CD4-positive, alpha-beta T cell treated with Interleukin-15 for 1 hour (primary cell): ENCODE data around the gene PREP.

Experiments
- DNase-seq: peaks from one replicate; pipeline ENCODE4 v3.0.0-alpha.2; 2020

Gene PREP

DNA sequence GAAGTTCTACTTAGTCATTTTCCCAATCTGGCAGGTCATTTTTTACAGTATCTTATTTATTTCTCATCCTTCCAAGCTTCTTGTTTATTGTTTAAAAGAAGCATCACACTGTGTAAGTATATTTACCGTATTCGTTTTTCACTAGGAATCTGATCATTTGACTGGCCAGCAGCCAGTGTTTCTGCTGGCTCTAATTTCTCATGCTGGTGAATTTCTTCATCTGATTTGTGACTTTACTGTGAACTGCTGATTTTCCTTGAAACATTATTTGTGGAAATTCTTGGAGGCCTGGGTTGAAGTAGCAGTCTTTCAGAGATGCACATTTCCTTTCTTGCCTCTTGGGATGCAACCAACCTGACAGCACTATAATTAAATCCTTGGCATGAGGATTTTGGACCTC, 65.9 kb downstream of the PREP start:
- no peak for DNase-seq

DNA sequence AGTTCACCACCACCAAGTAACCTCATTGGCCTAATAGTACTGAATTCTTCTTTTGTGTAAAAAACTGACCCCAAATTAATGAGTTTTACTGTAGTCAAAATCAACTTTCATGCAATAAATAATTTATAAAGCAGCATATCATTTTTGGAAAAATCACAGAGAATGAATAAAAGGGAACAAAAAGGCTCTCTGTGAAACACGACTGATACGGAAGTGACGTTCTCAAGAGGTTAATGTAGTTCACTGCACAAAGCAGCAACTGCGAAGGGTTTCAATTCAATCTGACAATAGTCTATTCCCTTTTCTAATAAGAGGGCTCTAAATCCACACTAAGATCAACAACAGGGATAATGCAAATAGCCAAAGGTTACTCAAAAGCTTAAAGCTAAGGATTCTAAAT, 70.3 kb downstream of the PREP start:
- DNase-seq: no peak

DNA sequence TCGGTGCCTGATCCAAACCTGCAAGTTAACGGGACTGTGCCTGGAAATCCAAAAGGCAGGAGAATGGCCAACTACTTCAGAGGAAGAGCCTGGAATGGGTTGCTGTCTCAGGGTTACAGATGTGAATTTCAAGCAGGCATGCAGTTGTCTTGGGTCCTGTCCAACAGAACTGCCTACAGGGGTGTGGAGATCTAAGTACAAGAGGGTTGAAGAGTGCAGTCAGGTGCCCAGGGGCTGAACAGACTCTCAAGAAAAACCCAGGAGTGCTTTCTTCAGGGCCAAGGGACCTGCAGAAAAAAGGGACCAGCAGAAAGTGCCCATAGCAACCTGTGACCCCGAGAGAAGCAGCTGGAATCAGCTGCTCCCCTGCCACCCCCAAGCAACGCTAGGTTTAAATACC, 71.0 kb downstream of the PREP start:
- no peak for DNase-seq

DNA sequence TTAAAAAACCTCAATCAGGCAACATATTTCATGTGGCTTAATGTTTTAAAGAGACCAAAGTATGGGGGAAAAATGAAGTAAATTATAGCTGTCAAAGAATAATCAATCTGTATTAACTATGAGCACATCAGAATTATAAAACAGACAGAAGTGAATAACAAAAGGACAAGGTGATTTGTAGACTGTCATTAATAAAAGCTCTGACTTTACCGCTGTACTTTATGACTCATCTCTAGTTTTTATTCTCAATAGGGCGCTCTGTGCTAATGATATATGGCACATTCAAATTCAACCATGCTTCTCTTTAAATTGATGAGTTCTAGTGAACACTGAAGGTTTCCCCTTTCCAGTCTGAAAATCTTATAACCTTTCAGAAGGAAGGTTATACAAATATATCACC, 72.0 kb downstream of the PREP start:
- no peak for DNase-seq

DNA sequence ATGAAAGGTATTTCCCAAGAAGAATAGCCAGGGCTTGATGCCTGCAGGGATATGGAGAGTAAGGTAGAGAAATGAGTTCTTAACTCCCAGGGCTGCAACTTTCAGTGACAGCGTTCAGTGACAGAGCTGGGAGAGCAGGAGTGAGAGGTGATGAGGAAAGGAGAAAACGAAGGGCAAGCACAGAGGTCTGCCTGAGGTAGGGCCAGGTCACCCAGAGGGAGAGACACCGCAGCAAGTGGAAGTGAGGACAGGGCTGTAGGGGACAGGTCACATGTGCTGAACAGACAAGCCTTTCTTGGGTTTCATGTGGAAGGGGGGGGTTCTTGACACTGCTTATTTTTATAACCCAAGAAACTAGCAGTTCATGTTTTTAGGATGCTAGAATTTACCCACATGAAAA, 72.5 kb downstream of the PREP start:
- DNase-seq: no peak

DNA sequence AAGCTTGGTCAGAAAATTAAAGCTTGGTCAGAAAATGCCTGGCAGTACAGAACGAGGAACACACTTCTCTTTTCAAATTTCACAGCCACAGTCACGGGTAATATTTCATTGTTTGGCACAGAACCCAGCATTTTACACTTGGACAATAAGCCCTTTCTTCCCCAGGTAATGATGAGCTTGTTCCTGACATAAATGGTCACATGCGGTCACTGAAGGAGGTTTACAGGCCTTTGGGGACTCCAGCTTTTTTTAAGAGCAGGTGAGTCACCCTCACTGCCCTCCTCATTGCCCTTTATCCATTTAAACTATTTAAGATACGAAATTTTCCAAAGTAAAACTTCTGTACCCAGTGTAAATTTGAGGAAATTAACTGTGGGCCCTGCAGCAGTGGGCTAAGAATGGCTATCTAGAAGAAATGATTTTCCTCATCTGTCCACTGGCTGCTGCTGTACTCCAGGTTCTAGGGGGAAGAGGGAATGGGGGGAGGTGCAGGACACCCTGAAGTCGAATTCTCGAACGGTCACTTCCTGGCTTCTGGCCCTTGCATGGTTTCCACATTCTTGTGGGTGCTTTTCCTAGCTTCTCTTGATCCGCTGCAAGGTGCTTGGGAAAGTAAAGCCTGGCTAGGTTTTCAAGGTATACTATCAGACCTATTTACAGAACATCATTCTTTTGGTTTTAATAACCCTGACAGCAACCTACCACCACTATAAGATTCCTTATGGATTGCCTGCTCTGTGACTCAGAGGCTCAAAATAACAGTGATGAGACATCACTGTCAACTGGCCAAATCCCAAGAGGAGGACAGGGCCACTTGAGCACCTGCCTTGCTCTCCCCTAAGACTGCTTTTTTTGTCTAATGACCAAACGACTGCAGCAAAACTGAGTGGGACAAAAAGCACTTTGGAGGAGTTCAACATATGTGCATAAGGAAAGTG, 75.8 kb downstream of the PREP start:
- DNase-seq: no peak

DNA sequence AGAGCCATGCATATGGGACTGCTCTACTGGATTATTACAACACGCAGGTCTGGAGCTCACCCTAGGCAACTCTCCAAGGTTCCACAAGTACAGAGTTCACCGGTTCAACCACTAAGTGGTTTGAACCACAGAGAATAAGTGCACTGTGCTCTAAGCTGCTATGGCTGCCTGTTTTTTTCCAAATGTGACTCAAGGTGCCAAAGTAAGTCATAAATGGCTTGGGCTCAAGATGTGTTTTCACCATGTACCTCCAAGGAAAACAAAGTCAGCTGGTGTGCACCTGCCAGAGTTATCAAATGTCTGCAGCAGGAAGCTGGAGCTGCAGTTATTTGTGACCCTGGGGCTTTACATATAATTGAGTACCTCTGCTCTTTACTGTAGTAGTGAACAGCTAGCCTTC, 76.7 kb downstream of the PREP start:
- DNase-seq: no peak

DNA sequence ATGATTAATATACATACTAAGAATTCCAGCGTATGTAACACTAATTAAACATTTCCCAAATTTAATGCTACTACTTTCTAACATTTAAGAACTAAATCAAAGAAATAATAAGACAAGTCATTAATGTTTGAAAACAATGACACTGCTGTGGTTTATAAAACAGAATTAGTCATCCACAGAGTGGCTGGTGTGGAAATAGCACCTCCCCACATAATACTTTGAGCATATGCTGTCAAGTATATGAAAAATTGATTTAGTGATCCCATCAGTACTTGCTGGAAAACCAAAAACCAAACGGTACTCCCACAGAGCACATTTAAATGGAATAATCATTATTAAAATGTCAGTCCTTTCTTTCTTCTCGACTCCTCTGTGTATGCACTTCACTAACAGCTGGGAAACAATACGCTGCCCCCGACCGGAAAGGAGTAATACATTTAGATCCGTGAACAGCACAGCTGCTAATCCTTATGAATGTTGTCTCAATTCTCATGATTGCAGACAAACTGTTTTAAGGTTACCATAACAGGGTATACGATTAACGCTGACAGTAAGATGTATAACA, 78.4 kb downstream of the PREP start:
- no peak for DNase-seq

DNA sequence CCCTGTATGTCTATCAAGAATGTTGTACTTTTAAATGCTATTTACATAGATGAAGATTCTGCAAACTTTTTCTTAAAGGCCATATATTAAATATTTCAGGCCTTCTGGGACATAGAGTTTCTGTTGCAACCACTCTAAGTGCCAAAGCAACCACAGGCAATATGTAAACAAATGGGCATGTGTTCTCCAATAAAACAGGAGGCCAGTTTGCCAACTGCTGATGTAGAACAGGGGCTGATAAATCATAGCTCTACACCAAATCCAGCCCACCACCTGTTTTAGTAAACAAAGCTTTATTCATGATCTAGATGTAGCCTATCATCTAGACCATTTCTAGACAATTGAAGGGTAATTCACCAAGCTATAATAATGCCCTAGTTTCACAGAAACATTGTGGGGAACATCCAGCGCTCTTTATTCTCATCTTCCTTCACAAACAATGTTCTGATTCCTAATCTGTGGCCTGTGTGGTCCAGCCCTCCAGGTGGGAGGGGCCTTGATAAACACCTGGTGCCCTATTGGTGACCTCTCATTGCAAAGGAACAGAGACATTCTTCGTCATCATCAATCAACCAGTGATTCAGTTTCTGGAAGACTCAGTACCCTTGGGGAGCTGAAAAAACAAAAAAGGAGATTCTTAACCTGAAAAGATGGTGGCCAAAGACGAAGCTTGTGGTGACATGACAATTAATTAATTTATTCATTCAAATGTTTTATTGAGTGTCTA, 80.2 kb downstream of the PREP start:
- no peak for DNase-seq

DNA sequence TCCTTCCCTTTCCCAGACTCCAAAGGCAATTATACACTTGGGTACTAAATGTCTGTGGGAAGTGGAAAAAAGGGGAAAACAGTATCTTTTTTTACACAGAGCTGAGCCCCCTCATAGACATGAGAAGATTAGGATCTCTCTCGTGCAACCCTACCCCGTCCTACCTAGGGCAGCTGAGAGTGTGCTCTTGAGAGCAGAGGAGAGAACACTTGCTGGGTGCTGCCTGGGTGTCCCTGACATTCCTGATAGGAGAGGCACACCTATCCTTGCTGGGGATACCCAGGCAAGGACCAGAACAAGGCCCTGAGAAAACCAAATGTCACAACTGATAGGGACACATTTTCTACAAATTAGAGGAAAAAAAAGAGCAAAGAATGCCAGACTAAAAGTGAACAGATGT, 81.2 kb downstream of the PREP start:
- no peak for DNase-seq

DNA sequence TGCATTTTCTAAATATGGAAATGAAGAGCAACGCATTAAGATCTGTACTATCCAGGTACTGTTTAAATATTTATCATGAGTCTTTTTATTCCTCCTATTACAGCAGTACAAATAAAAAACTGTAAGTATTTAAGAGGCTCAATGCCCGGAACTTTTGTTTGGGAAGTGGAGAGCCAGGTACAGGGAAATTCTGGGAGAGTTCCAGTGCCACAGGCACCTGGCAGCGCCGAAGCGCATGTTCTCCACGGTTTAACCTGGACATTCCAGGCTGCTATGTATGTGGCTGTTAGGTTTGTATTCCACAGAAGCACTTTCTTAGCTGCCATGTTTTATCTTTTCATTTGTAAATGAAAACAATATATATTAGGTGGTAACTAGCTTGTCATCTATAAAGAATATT, 81.7 kb downstream of the PREP start:
- DNase-seq: no peak

DNA sequence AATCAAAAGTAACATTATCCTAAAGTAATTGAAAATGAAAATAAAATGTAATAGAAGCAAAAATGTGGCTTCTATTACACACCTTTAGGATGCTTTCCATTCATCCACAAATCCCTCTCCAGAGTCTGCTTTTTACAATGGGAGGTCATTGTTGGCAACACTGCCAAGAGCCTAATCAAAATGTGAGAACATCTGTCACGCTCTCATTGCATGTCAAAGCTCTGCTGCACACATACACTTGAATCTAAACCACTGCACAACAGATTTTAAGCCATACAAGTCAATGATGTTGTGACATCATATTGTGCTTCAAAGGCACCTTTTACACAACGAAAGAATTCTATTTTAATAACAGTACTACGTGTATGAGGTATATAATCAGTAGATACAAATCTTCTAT, 82.1 kb downstream of the PREP start:
- DNase-seq: no peak

DNA sequence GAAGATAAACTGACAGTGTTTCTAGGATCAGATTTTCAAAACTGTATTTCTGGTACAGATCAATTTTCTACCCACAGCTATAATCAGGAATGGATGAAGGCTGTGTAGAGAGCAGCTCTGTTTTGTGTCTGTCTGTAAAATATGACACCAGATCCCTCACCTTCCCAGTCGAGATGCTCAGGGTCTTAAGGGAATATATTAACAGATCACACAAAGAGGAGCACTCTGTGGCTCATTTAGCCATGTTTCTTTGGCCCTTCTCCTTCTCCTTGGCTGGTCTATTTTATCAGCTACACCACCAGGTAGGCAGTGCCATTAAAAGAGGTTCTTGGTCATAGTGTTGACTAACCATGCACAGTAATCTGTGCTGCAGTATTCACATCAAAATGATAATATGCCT, 82.6 kb downstream of the PREP start:
- no peak for DNase-seq

DNA sequence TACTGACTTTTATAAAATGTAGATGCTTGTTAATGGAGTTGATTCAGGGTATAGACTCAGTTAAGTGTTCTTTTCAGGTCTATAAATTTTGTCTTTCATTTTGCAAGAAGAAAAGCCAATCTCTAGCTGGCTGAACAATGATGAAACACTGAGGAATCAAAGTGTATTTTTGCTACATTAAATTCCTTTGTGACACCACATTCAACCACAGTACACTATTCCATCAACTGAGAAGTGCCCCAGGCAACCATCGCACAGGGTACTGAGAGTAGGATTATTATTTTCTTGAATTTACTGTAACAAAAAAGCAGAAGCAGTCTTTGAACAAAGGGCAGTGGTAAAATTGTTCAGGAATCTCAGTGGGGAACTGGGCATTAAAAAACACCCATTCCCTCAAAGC, 83.6 kb downstream of the PREP start:
- no peak for DNase-seq

DNA sequence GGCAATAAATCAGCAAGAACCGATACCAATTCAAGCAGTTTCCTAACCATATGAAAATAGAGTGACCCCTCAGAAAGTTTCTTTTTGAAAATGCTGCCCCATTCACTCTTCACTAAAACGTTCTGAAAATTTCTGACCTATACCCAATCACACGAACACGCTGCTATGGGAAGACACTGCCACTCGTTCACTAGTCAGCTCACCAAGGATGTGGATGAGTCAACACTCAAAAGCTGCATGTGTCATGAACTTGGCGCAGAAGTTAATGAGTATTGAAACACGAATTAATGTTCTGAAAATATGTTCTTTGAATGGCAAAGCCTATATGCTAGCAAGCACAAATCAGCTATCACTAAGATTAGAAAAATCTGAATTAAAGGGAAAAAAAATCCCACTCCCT, 84.2 kb downstream of the PREP start:
- DNase-seq: no peak

DNA sequence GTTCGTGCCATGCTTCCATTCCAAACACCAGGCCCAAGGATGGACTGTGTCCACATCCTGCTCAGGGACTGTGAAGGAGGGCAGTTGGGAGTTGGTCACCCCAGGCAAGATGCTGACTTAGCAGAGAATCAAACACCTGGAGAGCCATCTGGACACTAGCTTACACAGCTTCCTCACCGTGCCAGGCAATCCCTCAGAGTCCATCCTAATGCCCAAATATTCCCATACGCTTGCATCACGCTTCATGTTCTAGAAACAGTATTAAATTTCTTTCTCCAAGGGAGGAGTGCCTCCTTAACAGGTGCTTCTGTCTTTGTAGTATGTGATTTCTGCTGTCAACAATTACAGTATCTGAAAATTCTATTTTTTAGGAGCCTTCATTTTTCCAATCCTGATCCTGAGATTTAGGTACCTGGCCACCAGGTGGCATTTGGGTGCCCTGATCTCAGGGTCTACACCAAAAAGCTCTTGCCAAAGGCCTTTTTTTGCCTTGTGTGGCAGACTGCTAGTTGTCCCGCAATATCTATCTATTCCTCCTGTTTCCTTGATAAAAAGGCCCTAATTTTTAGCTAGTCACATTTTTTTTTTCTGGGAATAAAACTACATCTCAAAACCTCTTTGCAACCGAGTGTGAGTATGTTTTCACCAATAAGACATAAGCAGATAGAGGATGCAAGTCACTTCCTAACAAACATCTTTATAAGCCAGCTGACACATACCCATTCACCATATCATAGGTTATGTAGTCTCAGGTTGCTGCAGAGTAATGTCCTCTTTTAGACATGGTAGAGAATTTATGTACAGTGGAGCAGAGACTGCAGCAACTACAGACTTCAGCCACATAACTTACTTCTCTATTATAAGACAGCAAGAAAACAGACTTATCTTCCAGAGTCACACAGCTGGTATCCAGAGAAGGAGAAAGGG, 85.0 kb downstream of the PREP start:
- DNase-seq: no peak

DNA sequence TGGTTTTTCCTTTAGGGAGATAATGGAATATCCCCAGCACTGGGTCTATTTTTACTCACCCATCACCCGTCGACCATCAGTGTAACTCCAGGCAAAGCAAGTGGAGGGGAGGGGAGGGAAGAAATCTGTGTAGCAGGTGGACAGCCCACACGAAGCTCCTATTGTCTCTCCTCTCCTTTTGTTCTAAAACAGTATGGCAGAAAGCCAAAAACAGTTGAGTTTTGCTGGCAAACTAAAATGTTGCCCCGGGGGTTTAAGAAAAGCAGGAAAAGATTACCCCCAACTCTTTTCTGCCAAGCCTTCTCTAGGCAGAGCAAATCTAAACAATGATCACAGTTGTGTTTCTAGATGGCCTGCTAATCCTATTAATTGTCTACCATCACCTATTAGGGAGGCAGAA, 89.7 kb downstream of the PREP start:
- no peak for DNase-seq

DNA sequence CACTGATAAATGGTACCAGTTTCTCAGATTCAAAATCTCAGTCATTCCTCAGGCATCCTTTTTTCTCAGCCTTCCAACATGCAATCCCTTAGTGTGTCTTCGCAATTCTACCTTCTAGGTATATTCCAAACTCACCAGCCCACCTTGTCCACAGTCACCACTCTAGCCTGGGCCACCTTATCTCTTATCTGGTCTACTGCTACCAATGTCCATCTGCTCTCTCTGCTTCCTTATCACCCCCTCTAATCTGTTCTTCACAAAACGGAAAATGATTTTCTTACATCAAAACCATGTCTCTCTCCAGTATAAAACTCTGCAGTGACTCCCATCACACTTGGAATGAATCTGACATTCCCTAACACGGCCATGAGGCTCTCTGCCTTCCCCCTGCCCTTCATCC, 91.9 kb downstream of the PREP start:
- DNase-seq: no peak

DNA sequence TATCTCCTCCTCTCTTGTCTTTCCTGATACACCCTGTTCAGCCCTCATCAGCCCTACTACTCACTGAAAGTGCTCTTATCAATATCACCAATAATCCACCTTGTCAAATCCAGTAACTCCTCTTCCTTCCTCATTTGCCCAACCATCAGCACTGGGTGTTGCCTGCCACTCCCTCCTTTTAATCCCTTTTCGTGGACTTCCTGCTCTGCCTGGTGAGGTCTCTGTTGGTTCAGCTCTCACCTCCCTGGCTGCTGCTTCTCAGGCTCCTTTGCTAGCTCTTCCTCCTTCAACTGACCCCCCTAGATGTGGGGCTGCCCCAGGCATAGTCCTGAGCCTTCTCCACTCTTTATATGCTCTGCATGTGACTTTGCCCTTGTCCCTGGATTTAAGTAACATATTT, 92.5 kb downstream of the PREP start:
- no peak for DNase-seq

DNA sequence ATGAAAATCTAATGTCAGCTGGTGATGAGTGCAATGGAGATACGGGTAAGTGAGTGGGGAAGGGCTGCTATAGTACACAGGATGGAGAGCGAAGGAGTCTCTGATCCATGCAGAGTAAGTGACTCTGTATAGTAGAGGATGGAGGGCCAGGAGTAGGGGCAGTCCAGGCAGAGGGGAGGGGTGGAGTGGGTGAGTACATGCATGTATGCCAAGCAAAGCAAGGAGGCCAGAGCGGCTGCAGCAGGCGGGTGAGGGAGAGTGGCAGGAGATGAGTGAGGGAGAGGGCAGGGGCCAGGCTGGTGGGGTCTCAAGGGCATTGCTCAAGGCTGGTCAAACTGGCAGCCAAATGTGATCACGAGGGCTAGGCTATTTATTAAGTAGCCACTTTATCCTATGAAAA, 94.0 kb downstream of the PREP start:
- DNase-seq: no peak

DNA sequence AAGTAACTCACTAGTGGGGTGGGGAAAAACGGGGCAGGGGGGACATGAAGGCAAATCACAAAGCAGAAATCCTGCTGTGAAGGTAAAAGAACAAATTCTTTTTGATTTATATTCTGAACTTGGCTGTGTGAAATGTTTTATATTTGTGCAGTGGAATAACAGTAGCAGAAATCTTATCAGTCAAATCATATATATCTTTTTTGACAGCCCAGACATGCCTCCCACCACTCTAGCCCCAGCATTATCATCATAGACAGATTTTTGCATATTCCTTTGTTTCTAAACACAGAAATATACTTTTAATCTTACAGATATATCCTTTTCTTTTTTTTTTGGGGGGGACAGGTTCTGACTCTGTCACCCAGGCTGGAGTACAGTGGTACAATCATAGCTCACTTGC, 97.4 kb downstream of the PREP start:
- DNase-seq: no peak

DNA sequence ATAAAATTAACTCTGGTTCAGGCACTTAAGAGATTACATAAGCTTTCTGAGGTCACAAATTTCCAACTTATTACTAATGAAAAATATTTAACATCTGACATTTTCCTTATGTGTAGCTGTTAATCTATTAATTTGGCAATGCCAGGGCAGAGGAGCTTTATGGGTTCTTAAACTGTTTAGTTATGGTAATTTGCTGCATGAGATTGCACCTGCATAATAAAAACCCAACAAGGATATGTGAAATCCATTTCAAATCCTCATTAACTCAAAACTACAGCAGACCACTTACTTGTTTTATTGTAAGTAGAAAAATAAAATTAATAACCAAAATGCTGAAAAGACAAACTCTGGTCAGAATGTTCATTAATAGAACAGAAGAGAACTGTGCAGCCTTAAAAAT, 98.1 kb downstream of the PREP start:
- no peak for DNase-seq

DNA sequence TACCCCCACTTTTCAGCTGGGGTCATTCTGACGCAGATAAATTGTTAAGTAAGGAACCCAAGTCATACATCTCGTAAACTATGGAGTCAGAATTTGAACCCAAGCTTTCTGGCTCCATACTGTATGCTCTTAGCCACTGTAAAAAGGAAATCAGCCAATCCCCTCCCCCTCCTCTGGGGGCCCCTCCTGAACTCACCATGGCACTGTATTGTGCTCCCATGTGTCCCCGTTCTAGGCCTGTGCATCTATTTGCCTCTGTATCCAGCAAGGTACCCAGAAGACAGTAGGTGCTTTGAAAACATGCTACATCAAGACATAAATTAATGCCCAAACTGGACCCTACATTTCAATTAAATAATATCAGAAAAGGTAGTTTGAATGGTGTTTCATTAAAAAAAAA, 98.5 kb downstream of the PREP start:
- DNase-seq: no peak
